ENCODE data around the gene TGFBR1. TPM values are rescaled to one million over a fixed set of nuclear protein-coding genes. Genes with fewer than 3 reads are reported as not detected.
"Not testable (repeated sequence)": the region's sequence is repeated elsewhere in the genome, so short reads cannot be mapped to it uniquely, and the experiment has no call there.

Gene TGFBR1
- total RNA-seq, 1 donor from 2014 or later: 203 TPM

GRCh38 chr9:99099806-99100585 is 4.9 kb upstream of the TGFBR1 start:
- H3K27ac Mint-ChIP-seq (ENCODE audit: unreplicated experiment); H3K4me1 ChIP-seq (ENCODE audit: insufficient read depth, low read length); H3K36me3 ChIP-seq (ENCODE audit: insufficient read depth, low read length); H3K36me3 Mint-ChIP-seq (ENCODE audit: low read depth, unreplicated experiment); H3K27me3 ChIP-seq (ENCODE audit: insufficient read depth, low read length); H2AFZ ChIP-seq (ENCODE audit: low read depth, low read length); H3K4me3 Mint-ChIP-seq (ENCODE audit: unreplicated experiment); H3K27ac ChIP-seq (ENCODE audit: low read depth, low read length); H3K4me3 ChIP-seq (ENCODE audit: insufficient read depth, low read depth, low read length); H3K9me3 ChIP-seq (ENCODE audit: insufficient read depth, low read depth, low read length); FAIRE-seq; H3K9ac ChIP-seq (ENCODE audit: low read length); H3K79me2 ChIP-seq (ENCODE audit: insufficient read depth, low read length); DNase-seq (ENCODE audit: low read depth); H3K9me3 Mint-ChIP-seq (ENCODE audit: unreplicated experiment); H3K27me3 Mint-ChIP-seq (ENCODE audit: low read depth, unreplicated experiment); H3K4me2 ChIP-seq (ENCODE audit: low read length); H4K20me1 ChIP-seq (ENCODE audit: insufficient read depth, low read length): not testable (repeated sequence)
- peaks cover 20% of the 10 kb centered on the region for H3K4me1 Mint-ChIP-seq (ENCODE audit: low read depth, unreplicated experiment)

GRCh38 chr9:99101271-99101670 is 3.6 kb upstream of the TGFBR1 start:
- TF ChIP-seq CTCF (IDR thresholded peaks at IDR 0.05; ENCODE audit: insufficient read depth, low read depth, low read length) (no peak), EZH2 (IDR thresholded peaks at IDR 0.05; ENCODE audit: insufficient read depth, low read length) (no peak)
- H3K27ac Mint-ChIP-seq (ENCODE audit: unreplicated experiment): no peak overlapping the region
- Histone ChIP-seq H3K4me3 (ENCODE audit: insufficient read depth, low read depth, low read length) (no peak overlapping the region), H3K36me3 (ENCODE audit: insufficient read depth, low read length) (no peaks in the 10 kb centered on the region), H2AFZ (ENCODE audit: low read depth, low read length) (no peak overlapping the region), H3K4me1 (ENCODE audit: insufficient read depth, low read length) (peaks cover 12% of the 10 kb centered on the region), H3K4me2 (ENCODE audit: low read length) (no peak overlapping the region), H4K20me1 (ENCODE audit: insufficient read depth, low read length) (peaks cover 4% of the 10 kb centered on the region), H3K27me3 (ENCODE audit: insufficient read depth, low read length) (peaks cover 5% of the 10 kb centered on the region), H3K79me2 (ENCODE audit: insufficient read depth, low read length) (peaks cover 8% of the 10 kb centered on the region), H3K9me3 (ENCODE audit: insufficient read depth, low read depth, low read length) (no peaks in the 10 kb centered on the region), H3K27ac (ENCODE audit: low read depth, low read length) (no peak overlapping the region), H3K9ac (ENCODE audit: low read length) (no peak overlapping the region)
- FAIRE-seq (no peak), DNase-seq (ENCODE audit: low read depth) (no peak)
- H3K27me3 Mint-ChIP-seq (ENCODE audit: low read depth, unreplicated experiment): peaks cover 3% of the 10 kb centered on the region
- H3K9me3 Mint-ChIP-seq (ENCODE audit: unreplicated experiment): peaks cover 3% of the 10 kb centered on the region
- no peaks in the 10 kb centered on the region for H3K36me3 Mint-ChIP-seq (ENCODE audit: low read depth, unreplicated experiment)
- H3K4me1 Mint-ChIP-seq (ENCODE audit: low read depth, unreplicated experiment): peaks cover 20% of the 10 kb centered on the region
- no peak overlapping the region for H3K4me3 Mint-ChIP-seq (ENCODE audit: unreplicated experiment)

- peaks cover 18% of the 10 kb centered on the region for H3K4me1 Mint-ChIP-seq (ENCODE audit: low read depth, unreplicated experiment)
- Histone ChIP-seq H2AFZ (ENCODE audit: low read depth, low read length) (no peak overlapping the region), H3K79me2 (ENCODE audit: insufficient read depth, low read length) (peaks cover 14% of the 10 kb centered on the region), H3K27ac (ENCODE audit: low read depth, low read length) (no peak overlapping the region), H3K4me1 (ENCODE audit: insufficient read depth, low read length) (peaks cover 16% of the 10 kb centered on the region), H4K20me1 (ENCODE audit: insufficient read depth, low read length) (peaks cover 9% of the 10 kb centered on the region), H3K4me3 (ENCODE audit: insufficient read depth, low read depth, low read length) (no peak overlapping the region), H3K4me2 (ENCODE audit: low read length) (no peak overlapping the region), H3K36me3 (ENCODE audit: insufficient read depth, low read length) (no peaks in the 10 kb centered on the region), H3K27me3 (ENCODE audit: insufficient read depth, low read length) (no peaks in the 10 kb centered on the region), H3K9me3 (ENCODE audit: insufficient read depth, low read depth, low read length) (no peaks in the 10 kb centered on the region), H3K9ac (ENCODE audit: low read length) (no peak overlapping the region)
- no peak overlapping the region for H3K27ac Mint-ChIP-seq (ENCODE audit: unreplicated experiment)
- H3K9me3 Mint-ChIP-seq (ENCODE audit: unreplicated experiment): peaks cover 3% of the 10 kb centered on the region
- peaks cover 3% of the 10 kb centered on the region for H3K27me3 Mint-ChIP-seq (ENCODE audit: low read depth, unreplicated experiment)
- DNase-seq (ENCODE audit: low read depth) (no peak), FAIRE-seq (no peak)
- no peaks in the 10 kb centered on the region for H3K36me3 Mint-ChIP-seq (ENCODE audit: low read depth, unreplicated experiment)
- TF ChIP-seq CTCF (IDR thresholded peaks at IDR 0.05; ENCODE audit: insufficient read depth, low read depth, low read length) (no peak), EZH2 (IDR thresholded peaks at IDR 0.05; ENCODE audit: insufficient read depth, low read length) (no peak)
- H3K4me3 Mint-ChIP-seq (ENCODE audit: unreplicated experiment): no peak overlapping the region
Measured at GRCh38 chr9:99101812-99102211, 3.1 kb upstream of the TGFBR1 start.
